VCaP (cell line): ENCODE data around the gene NKAIN2.

Source experiments
- H3K27ac ChIP-seq: fragments of 450-650 bp; 2 replicates; pipeline ENCODE4 v1.5.1; 2017
- CTCF ChIP-seq: fragments of 450-650 bp; conservative IDR thresholded peaks from 2 replicates; pipeline ENCODE4 v1.5.1; 2017; ENCODE audit warnings: mild to moderate bottlenecking, moderate library complexity

The NKAIN2 gene

GRCh38 chr6:124567401-124567800 is 763.7 kb downstream of the NKAIN2 start:
- TF ChIP-seq CTCF = no peak

GRCh38 chr6:124573953-124574352 is 770.3 kb downstream of the NKAIN2 start:
- no peak overlapping the region for H3K27ac ChIP-seq
- TF ChIP-seq CTCF = no peak

More at GRCh38 chr6:124567401-124567800, 763.7 kb downstream of the NKAIN2 start:
- H3K27ac ChIP-seq = no peak overlapping the region

- no peak for TF ChIP-seq CTCF
- no peak overlapping the region for H3K27ac ChIP-seq
Measured at GRCh38 chr6:124577734-124578281, 774.1 kb downstream of the NKAIN2 start.

- no peak for TF ChIP-seq CTCF
- no peak overlapping the region for H3K27ac ChIP-seq
Measured at GRCh38 chr6:124590001-124590400, 786.3 kb downstream of the NKAIN2 start.

- TF ChIP-seq CTCF = no peak
- H3K27ac ChIP-seq = no peak overlapping the region
Measured at GRCh38 chr6:124599656-124600055, 796.0 kb downstream of the NKAIN2 start.

- no peak overlapping the region for H3K27ac ChIP-seq
- no peak for TF ChIP-seq CTCF
Measured at GRCh38 chr6:124604719-124605118, 801.1 kb downstream of the NKAIN2 start.

GRCh38 chr6:124607119-124607627 is 803.5 kb downstream of the NKAIN2 start:
- H3K27ac ChIP-seq = no peak overlapping the region
- TF ChIP-seq CTCF = no peak
